NCI-H187 treated with DMSO at 0.1 percent for 48 hours (cell line): ENCODE data around the gene NFASC.

Experiments
- DNase-seq: peaks from one replicate; lab custom pipeline; 2025; lab: John Stamatoyannopoulos, UW

The NFASC gene

GRCh38 chr1:204983136-204983535 lies 112.5 kb downstream of the NFASC start:
- no peak for DNase-seq

- no peak for DNase-seq
Observed at GRCh38 chr1:204983881-204984280, 113.2 kb downstream of the NFASC start.

- no peak for DNase-seq
Observed at GRCh38 chr1:204984499-204984898, 113.8 kb downstream of the NFASC start.

GRCh38 chr1:204986181-204986580 lies 115.5 kb downstream of the NFASC start:
- no peak for DNase-seq

- no peak for DNase-seq
Observed at GRCh38 chr1:204987689-204988088, 117.0 kb downstream of the NFASC start.

- no peak for DNase-seq
Observed at GRCh38 chr1:204988196-204988595, 117.5 kb downstream of the NFASC start.

GRCh38 chr1:204989266-204990058 lies 118.8 kb downstream of the NFASC start:
- peak; percentile 54 for DNase-seq

GRCh38 chr1:204990059-204990664 lies 119.5 kb downstream of the NFASC start:
- DNase-seq: no peak

GRCh38 chr1:204990721-204991341 lies 120.2 kb downstream of the NFASC start:
- DNase-seq: no peak

- DNase-seq: no peak
Observed at GRCh38 chr1:204991342-204991844, 120.7 kb downstream of the NFASC start.

- DNase-seq: no peak
Observed at GRCh38 chr1:204992201-204992997, 121.7 kb downstream of the NFASC start.

GRCh38 chr1:204992998-204993314 lies 122.3 kb downstream of the NFASC start:
- no peak for DNase-seq

- no peak for DNase-seq
Observed at GRCh38 chr1:204994086-204994862, 123.6 kb downstream of the NFASC start.

- DNase-seq: no peak
Observed at GRCh38 chr1:204996981-204997380, 126.3 kb downstream of the NFASC start.

- no peak for DNase-seq
Observed at GRCh38 chr1:204997591-204998355, 127.1 kb downstream of the NFASC start.

- DNase-seq: no peak
Observed at GRCh38 chr1:205001162-205001561, 130.5 kb downstream of the NFASC start.

- DNase-seq: no peak
Observed at GRCh38 chr1:205002705-205003104, 132.0 kb downstream of the NFASC start.

- DNase-seq: no peak
Observed at GRCh38 chr1:205003358-205004131, 132.9 kb downstream of the NFASC start.

- no peak for DNase-seq
Observed at GRCh38 chr1:205004351-205004750, 133.7 kb downstream of the NFASC start.

GRCh38 chr1:205008896-205009295 lies 138.2 kb downstream of the NFASC start:
- DNase-seq: no peak
